A673 (cell line): ENCODE measurements around the gene GPAT3.

ENCODE experiments used
- CTCF ChIP-seq: fragments of 300-800, 200-600 bp; sonication (generic); conservative IDR thresholded peaks from 2 replicates; pipeline ENCODE4 v1.5.1; 2017; ENCODE audit warnings: low read depth, mild to moderate bottlenecking, antibody characterized with exemption, low read length, moderate library complexity, mixed read lengths
- EZH2 ChIP-seq: fragments of 200-600 bp; sonication (generic); IDR thresholded peaks from 2 replicates; pipeline ENCODE4 v1.6.1; 2017; ENCODE audit warnings: borderline replicate concordance, low read depth, mild to moderate bottlenecking, mixed read lengths, antibody characterized with exemption, low read length; ENCODE audit not compliant: poor library complexity, severe bottlenecking

- TF ChIP-seq CTCF (no peak), EZH2 (no peak)
These were observed 67.2 kb downstream of the GPAT3 start for GRCh38 chr4:83603129-83603528.
